ENCODE data around the gene PAK5.

GRCh38 chr20:9743871-9744270, 95.0 kb downstream of the PAK5 start:
- no peak for TF ChIP-seq POLR2AphosphoS5 (IDR thresholded peaks at IDR 0.05)
- TF ChIP-seq, protein P1, sequence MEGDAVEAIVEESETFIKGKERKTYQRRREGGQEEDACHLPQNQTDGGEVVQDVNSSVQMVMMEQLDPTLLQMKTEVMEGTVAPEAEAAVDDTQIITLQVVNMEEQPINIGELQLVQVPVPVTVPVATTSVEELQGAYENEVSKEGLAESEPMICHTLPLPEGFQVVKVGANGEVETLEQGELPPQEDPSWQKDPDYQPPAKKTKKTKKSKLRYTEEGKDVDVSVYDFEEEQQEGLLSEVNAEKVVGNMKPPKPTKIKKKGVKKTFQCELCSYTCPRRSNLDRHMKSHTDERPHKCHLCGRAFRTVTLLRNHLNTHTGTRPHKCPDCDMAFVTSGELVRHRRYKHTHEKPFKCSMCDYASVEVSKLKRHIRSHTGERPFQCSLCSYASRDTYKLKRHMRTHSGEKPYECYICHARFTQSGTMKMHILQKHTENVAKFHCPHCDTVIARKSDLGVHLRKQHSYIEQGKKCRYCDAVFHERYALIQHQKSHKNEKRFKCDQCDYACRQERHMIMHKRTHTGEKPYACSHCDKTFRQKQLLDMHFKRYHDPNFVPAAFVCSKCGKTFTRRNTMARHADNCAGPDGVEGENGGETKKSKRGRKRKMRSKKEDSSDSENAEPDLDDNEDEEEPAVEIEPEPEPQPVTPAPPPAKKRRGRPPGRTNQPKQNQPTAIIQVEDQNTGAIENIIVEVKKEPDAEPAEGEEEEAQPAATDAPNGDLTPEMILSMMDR (IDR thresholded peaks at IDR 0.05), result no peak
- TF ChIP-seq EP300 (IDR thresholded peaks at IDR 0.05), result no peak
